Mesenchymal stem cell (in vitro differentiated cells and primary cell): ENCODE measurements around the gene PXMP4.

ENCODE experiments used
- DNase-seq: peaks from one replicate; pipeline ENCODE4 v3.0.0-alpha.2; 2013
- H2AFZ ChIP-seq: one replicate; pipeline ENCODE4 v1.6.1; 2013; ENCODE audit warnings: low read depth, mild to moderate bottlenecking, control low read depth, inconsistent platforms, low read length, moderate library complexity
- H2AK5ac ChIP-seq: 2 replicates; pipeline ENCODE4 v1.6.1; 2013; ENCODE audit warnings: low read length, moderate library complexity, mild to moderate bottlenecking, inconsistent platforms; ENCODE audit not compliant: severe bottlenecking
- H2BK120ac ChIP-seq: one replicate; pipeline ENCODE4 v1.6.1; 2013; ENCODE audit warnings: low read depth, mild to moderate bottlenecking, inconsistent platforms, low read length, moderate library complexity
- H2BK12ac ChIP-seq, 2 experiments: one replicate each; pipeline ENCODE4 v1.6.1; 2013; ENCODE audit warnings: inconsistent platforms in 2 of 2, low read length in 2 of 2, mild to moderate bottlenecking in 2 of 2, moderate library complexity in 2 of 2, control low read depth in 1 of 2
- H2BK15ac ChIP-seq: one replicate; pipeline ENCODE4 v1.6.1; 2013; ENCODE audit warnings: mild to moderate bottlenecking, low read depth, inconsistent platforms; ENCODE audit not compliant: poor library complexity, severe bottlenecking
- H2BK5ac ChIP-seq: 2 replicates; pipeline ENCODE4 v1.6.1; 2013; ENCODE audit warnings: low read depth, mild to moderate bottlenecking, low read length, control low read depth, inconsistent platforms; ENCODE audit not compliant: poor library complexity, severe bottlenecking
- H3K14ac ChIP-seq, 2 experiments: one replicate each; pipeline ENCODE4 v1.6.1; 2013; ENCODE audit warnings: inconsistent platforms in 2 of 2, low read length in 2 of 2, control low read depth in 1 of 2, mild to moderate bottlenecking in 1 of 2, moderate library complexity in 1 of 2
- H3K18ac ChIP-seq, 2 experiments: one replicate each; pipeline ENCODE4 v1.6.1; 2013; ENCODE audit warnings: inconsistent platforms in 2 of 2, low read length in 2 of 2, control low read depth in 1 of 2, low read depth in 1 of 2, mild to moderate bottlenecking in 1 of 2
- H3K23ac ChIP-seq, 2 experiments: one replicate each; pipeline ENCODE4 v1.6.1; 2013; ENCODE audit warnings: inconsistent platforms in 2 of 2, low read length in 2 of 2, mild to moderate bottlenecking in 2 of 2, moderate library complexity in 2 of 2, control low read depth in 1 of 2
- H3K27ac ChIP-seq: 2 replicates; pipeline ENCODE4 v1.5.1; 2013; ENCODE audit warnings: mild to moderate bottlenecking, moderate library complexity, low read length, control low read depth, inconsistent platforms; ENCODE audit not compliant: poor library complexity, severe bottlenecking
- H3K27me3 ChIP-seq, 2 experiments: 2 replicates each; pipeline versions ENCODE4 v1.6.1 to v1.7.0; 2013; ENCODE audit warnings: low read length in 2 of 2, mild to moderate bottlenecking in 2 of 2, moderate library complexity in 2 of 2, control low read depth in 1 of 2, inconsistent platforms in 1 of 2; ENCODE audit not compliant: control insufficient read depth in 1 of 2, insufficient read depth in 1 of 2
- H3K36me3 ChIP-seq, 2 experiments: 2 replicates each; pipeline versions ENCODE4 v1.6.1 to v1.7.0; 2013; ENCODE audit warnings: low read length in 2 of 2, control low read depth in 1 of 2, inconsistent platforms in 1 of 2, low read depth in 1 of 2, mild to moderate bottlenecking in 1 of 2; ENCODE audit not compliant: insufficient read depth in 2 of 2, control insufficient read depth in 1 of 2
- H3K4ac ChIP-seq, 2 experiments: one replicate each; pipeline ENCODE4 v1.6.1; 2013; ENCODE audit warnings: inconsistent platforms in 2 of 2, low read length in 2 of 2, mild to moderate bottlenecking in 2 of 2, moderate library complexity in 2 of 2, control low read depth in 1 of 2, low read depth in 1 of 2
- H3K4me1 ChIP-seq: 2 replicates; pipeline ENCODE4 v1.6.1; 2013; ENCODE audit warnings: low read depth, low read length, control low read depth; ENCODE audit not compliant: control insufficient read depth, insufficient read depth
- H3K4me2 ChIP-seq: 2 replicates; pipeline ENCODE4 v1.6.1; 2013; ENCODE audit warnings: low read length, mild to moderate bottlenecking, inconsistent platforms; ENCODE audit not compliant: poor library complexity, severe bottlenecking
- H3K4me3 ChIP-seq, 2 experiments: 2 replicates each; pipeline versions ENCODE4 v1.5.1 to v1.7.0; 2013; ENCODE audit warnings: low read length in 2 of 2, mild to moderate bottlenecking in 2 of 2, control low read depth in 1 of 2, low read depth in 1 of 2; ENCODE audit not compliant: insufficient read depth in 1 of 2
- H3K79me1 ChIP-seq: replicated peaks from 2 replicates; pipeline ENCODE4 v1.6.1; 2013; ENCODE audit warnings: mild to moderate bottlenecking, control low read depth, low read length, inconsistent platforms; ENCODE audit not compliant: poor library complexity, severe bottlenecking
- H3K9ac ChIP-seq: 2 replicates; pipeline ENCODE4 v1.7.0; 2013; ENCODE audit warnings: mild to moderate bottlenecking, low read length, moderate library complexity
- H3K9me3 ChIP-seq: 2 replicates; pipeline ENCODE4 v1.7.0; 2013; ENCODE audit warnings: mild to moderate bottlenecking, low read length; ENCODE audit not compliant: control insufficient read depth
- H4K8ac ChIP-seq: one replicate; pipeline ENCODE4 v1.6.1; 2013; ENCODE audit warnings: inconsistent platforms, mild to moderate bottlenecking, low read length, moderate library complexity
- H4K91ac ChIP-seq: one replicate; pipeline ENCODE4 v1.6.1; 2013; ENCODE audit warnings: mild to moderate bottlenecking, low read length, inconsistent platforms
- WGBS: methylation state at CpG from one replicate; pipeline ENCODE4 v1.1.7; 2013; ENCODE audit warnings: mixed read lengths; 5-methylcytosine and 5-hydroxymethylcytosine counted together

The PXMP4 gene

DNA sequence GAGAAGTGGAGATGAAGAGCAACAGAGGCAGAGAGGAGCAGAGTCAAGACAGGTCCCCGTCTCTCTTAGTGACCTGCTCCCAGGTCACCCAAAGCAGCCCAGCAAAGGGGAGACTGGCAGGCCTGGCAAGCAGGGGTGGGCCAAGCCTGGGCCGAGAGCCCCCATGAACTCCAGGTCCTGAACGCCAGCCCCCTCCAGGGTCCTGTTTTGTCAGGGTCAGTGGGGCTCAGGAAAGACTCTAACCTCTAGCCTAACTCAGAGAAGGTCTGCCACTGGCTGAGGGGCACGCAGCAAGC is 47.0 kb downstream of the PXMP4 start:
- no peak for DNase-seq
- Histone ChIP-seq H3K14ac (peak overlapping the region in 1 of 2 experiments; percentile 86), H2BK15ac (peak overlapping the region; percentile 36), H3K9ac (peak overlapping the region; percentile 89), H2AK5ac (peak overlapping the region; percentile 43), H2BK5ac (peak overlapping the region; percentile 37), H4K91ac (no peak overlapping the region), H3K4me3 (peak overlapping the region; percentile 76 to 84), H3K9me3 (no peaks in the 10 kb centered on the region), H2BK120ac (peak overlapping the region; percentile 21), H3K4me2 (peak overlapping the region; percentile 86), H3K79me1 (peaks cover 19% of the 10 kb centered on the region), H3K36me3 (peaks cover 39 to 43% of the 10 kb centered on the region in 2 experiments), H3K27ac (peak overlapping the region; percentile 58), H3K4me1 (peaks cover 50% of the 10 kb centered on the region), H3K4ac (peak overlapping the region in 1 of 2 experiments; percentile 83), H3K18ac (peak overlapping the region; percentile 34 to 73), H4K8ac (peak overlapping the region; percentile 21), H2AFZ (no peak overlapping the region), H3K27me3 (no peaks in the 10 kb centered on the region), H3K23ac (no peak overlapping the region), H2BK12ac (peak overlapping the region in 1 of 2 experiments; percentile 45)
- 38% methylated on average over 4 of the region's 4 CpGs for whole genome bisulfite sequencing

DNA sequence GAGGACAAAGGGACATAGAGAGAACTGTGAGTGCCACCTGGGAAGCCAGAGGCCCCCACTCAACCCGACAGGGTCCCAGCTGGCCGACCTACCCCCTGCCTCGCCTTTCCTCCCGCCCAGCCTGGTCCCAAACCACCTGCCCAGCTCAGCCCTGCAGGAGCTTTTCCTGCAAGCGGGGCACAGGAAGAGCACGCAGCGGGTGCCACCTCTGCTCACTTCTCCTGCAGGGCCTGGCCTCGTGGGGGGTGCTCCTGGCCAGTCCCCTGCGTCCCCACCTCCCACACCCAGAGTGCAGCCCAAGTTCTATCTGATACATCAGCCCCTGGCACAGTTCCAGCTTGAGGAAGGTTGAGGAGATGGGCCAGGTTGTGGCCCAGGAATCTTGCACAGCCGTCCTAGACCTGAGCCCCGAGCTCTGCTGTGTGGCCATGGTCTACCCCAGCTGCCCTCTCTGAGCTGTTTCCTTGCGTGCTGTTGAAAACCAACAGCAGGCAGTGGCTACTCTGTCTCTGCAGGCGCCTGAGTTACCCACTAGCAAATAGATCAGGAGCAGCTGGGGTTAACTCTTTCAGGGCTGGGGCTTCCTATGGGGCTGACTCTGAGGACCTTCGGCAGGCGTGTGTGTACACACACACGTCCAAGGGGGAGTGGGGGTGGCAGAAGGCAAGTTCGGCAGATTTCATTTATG is 47.5 kb downstream of the PXMP4 start:
- no peak overlapping the region for H2BK120ac ChIP-seq
- peak; percentile 51 for DNase-seq
- H3K36me3 ChIP-seq = peaks cover 39 to 48% of the 10 kb centered on the region in 2 experiments
- H3K18ac ChIP-seq = peak overlapping the region in 1 of 2 experiments; percentile 13
- no peaks in the 10 kb centered on the region for H3K27me3 ChIP-seq
- H2AK5ac ChIP-seq = no peak overlapping the region
- H3K9ac ChIP-seq = peak overlapping the region; percentile 89
- no peaks in the 10 kb centered on the region for H3K9me3 ChIP-seq
- H3K23ac ChIP-seq = no peak overlapping the region
- H3K4ac ChIP-seq = no peak overlapping the region
- peak overlapping the region in 1 of 2 experiments; percentile 45 for H2BK12ac ChIP-seq
- H2AFZ ChIP-seq = no peak overlapping the region
- H3K14ac ChIP-seq = no peak overlapping the region
- no peak overlapping the region for H4K91ac ChIP-seq
- peaks cover 20% of the 10 kb centered on the region for H3K79me1 ChIP-seq
- peak overlapping the region; percentile 58 for H3K27ac ChIP-seq
- peak overlapping the region; percentile 86 for H3K4me2 ChIP-seq
- peak overlapping the region; percentile 76 to 84 for H3K4me3 ChIP-seq
- no peak overlapping the region for H4K8ac ChIP-seq
- H3K4me1 ChIP-seq = peaks cover 50% of the 10 kb centered on the region
- WGBS = 58% methylated on average over 17 of the region's 17 CpGs
- H2BK5ac ChIP-seq = no peak overlapping the region
- H2BK15ac ChIP-seq = no peak overlapping the region

DNA sequence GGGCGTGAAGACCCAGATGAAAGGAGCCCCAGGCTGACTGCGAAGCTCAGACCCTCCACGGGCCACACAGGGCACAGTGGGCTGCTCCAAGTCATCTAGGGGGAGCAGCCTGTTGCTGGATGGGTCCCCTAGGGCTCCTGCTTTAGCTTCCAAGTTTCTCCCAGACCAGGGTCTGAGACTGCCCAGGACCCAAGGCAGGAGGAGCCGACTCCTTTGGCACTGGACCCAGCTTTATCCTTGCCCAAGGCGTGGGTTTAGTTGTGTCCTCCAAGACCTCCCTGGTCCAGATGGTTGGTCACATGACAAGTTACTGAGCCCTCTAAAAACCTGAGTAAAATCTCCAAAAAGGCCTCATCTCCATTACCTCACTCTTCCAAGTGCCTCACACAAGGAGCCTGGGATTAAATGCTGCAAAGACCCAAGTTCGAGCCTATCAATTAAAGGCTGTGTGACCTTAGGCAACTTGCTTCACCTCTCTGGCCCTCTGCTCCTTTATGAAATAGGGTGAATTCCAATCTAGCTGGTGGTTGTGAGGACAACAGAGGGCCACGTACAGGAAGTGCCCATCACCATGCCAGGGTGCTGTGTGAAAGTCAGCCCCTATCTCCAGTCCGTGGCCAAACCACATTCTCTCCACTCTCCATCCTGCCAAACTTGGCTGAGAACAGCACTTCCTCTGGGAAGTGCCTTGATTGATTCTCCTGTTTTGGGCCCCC is 48.4 kb downstream of the PXMP4 start:
- Histone ChIP-seq H3K4me2 (peak overlapping the region; percentile 86), H4K91ac (no peak overlapping the region), H2BK12ac (peak overlapping the region in 1 of 2 experiments; percentile 29), H3K27ac (peak overlapping the region; percentile 29), H3K27me3 (no peaks in the 10 kb centered on the region), H4K8ac (no peak overlapping the region), H3K4me1 (peaks cover 57% of the 10 kb centered on the region), H2BK15ac (no peak overlapping the region), H3K9ac (no peak overlapping the region), H3K18ac (no peak overlapping the region), H2AK5ac (peak overlapping the region; percentile 31), H3K9me3 (no peaks in the 10 kb centered on the region), H3K23ac (no peak overlapping the region), H2BK5ac (no peak overlapping the region), H3K4me3 (no peak overlapping the region), H3K4ac (no peak overlapping the region), H3K14ac (no peak overlapping the region), H3K79me1 (peaks cover 24% of the 10 kb centered on the region), H3K36me3 (peaks cover 39 to 53% of the 10 kb centered on the region in 2 experiments), H2AFZ (no peak overlapping the region), H2BK120ac (no peak overlapping the region)
- WGBS = 93% methylated on average over 8 of the region's 8 CpGs
- DNase-seq = no peak

GRCh38 chr20:33670715-33671499 is 49.2 kb downstream of the PXMP4 start:
- Histone ChIP-seq H3K27me3 (no peaks in the 10 kb centered on the region), H2BK120ac (no peak overlapping the region), H2AK5ac (no peak overlapping the region)

More at GRCh38 chr20:33670715-33671499, 49.2 kb downstream of the PXMP4 start:
- Histone ChIP-seq H3K14ac (no peak overlapping the region), H3K4me1 (peaks cover 57% of the 10 kb centered on the region), H3K9me3 (no peaks in the 10 kb centered on the region), H3K4ac (no peak overlapping the region), H2BK5ac (no peak overlapping the region), H3K9ac (no peak overlapping the region), H3K79me1 (peaks cover 27% of the 10 kb centered on the region), H2BK15ac (no peak overlapping the region), H4K91ac (no peak overlapping the region), H3K23ac (no peak overlapping the region), H3K4me2 (no peak overlapping the region), H2BK12ac (no peak overlapping the region), H4K8ac (no peak overlapping the region), H3K36me3 (peaks cover 39 to 60% of the 10 kb centered on the region in 2 experiments), H3K4me3 (no peak overlapping the region), H3K27ac (no peak overlapping the region), H3K18ac (no peak overlapping the region), H2AFZ (no peak overlapping the region)
- no peak for DNase-seq
- WGBS = 95% methylated on average over 6 of the region's 6 CpGs
